ENCODE measurements around the gene CLDN4. TPM values are rescaled to one million over a fixed set of nuclear protein-coding genes. Genes with fewer than 3 reads are reported as not detected.

The CLDN4 gene
- total RNA-seq, 1 experiment from 2014 or later, result 234 TPM

DNA sequence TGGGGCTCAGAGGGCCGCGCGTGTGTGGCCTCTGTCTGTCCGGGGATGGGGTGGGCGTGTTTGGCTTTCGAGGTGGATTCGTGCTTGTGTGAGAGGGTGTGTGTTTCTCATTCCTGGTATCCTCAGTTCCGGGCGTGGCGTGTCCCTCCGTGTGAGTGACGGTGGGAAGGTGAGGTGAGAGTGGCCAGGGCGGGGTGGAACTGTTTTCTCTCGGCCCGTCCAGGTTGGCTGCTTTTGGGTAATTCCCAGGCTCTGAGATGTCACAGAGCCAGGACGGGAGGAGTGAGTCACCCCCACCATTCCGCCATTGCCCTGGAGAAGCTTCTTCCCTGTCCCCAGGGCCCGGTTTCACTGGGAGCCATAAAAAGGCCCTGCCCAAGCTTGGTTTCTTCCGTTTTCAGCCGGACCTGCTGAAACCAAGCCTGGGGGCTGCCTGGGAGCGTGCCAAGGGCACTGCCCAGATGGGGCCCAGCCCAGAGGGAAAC lies 21.3 kb upstream of the CLDN4 start:
- Histone ChIP-seq H3K4me2 (ENCODE audit: low read length) (peak overlapping the region; percentile 76), H3K4me1 (ENCODE audit: control insufficient read depth in 1 of 2, insufficient read depth in 2 of 2, low read length in 2 of 2) (peaks cover 43 to 71% of the 10 kb centered on the region in 2 experiments), H2AFZ (ENCODE audit: low read depth, low read length, poor library complexity, severe bottlenecking) (no peak overlapping the region), H3K9ac (ENCODE audit: low read length) (peak overlapping the region; percentile 65), H4K20me1 (ENCODE audit: insufficient read depth) (no peaks in the 10 kb centered on the region), H3K27me3 (ENCODE audit: insufficient read depth, low read length) (no peaks in the 10 kb centered on the region), H3K4me3 (replicated peaks in 1 of 2; ENCODE audit: low read depth in 1 of 2, low read length in 2 of 2) (peak overlapping the region; percentile 45 to 52), H3K27ac (ENCODE audit: low read depth, low read length) (peak overlapping the region; percentile 85), H3K36me3 (ENCODE audit: control insufficient read depth in 1 of 2, insufficient read depth in 2 of 2, low read length in 2 of 2) (no peaks in the 10 kb centered on the region), H3K79me2 (ENCODE audit: insufficient read depth, low read length) (no peaks in the 10 kb centered on the region), H3K9me3 (ENCODE audit: control insufficient read depth in 1 of 2, insufficient read depth in 1 of 2, low read depth in 1 of 2, low read length in 2 of 2) (no peaks in the 10 kb centered on the region), H3K9me2 (ENCODE audit: insufficient read depth) (no peaks in the 10 kb centered on the region)
- TF ChIP-seq RAD21 (IDR thresholded peaks at IDR 0.05; ENCODE audit: low read depth), result peak; percentile 27; the same call in 1 of the 2 replicates
- TF ChIP-seq JUND (IDR thresholded peaks at IDR 0.05), result peak; percentile 79
- no peak for TF ChIP-seq CEBPB (IDR thresholded peaks at IDR 0.05; ENCODE audit: low read depth)
- no peak; the same call in none of the 2 replicates for TF ChIP-seq CBX3 (IDR thresholded peaks at IDR 0.05; ENCODE audit: low read depth)
- no peak for TF ChIP-seq ELF1 (IDR thresholded peaks at IDR 0.05; ENCODE audit: borderline replicate concordance, low read depth)
- TF ChIP-seq FOSL1 (IDR thresholded peaks at IDR 0.05; ENCODE audit: low read depth), result peak; percentile 74
- TF ChIP-seq YY1 (IDR thresholded peaks at IDR 0.05; ENCODE audit: extremely low read depth, insufficient replicate concordance, low read depth, low read length), result peak; percentile 89
- 0 out of 2 replicates have a peak, but pooled peaks have one; percentile 9 for TF ChIP-seq ZFX (IDR thresholded peaks at IDR 0.05)
- peak; percentile 52; the same call in 1 of the 2 replicates for TF ChIP-seq MAX (IDR thresholded peaks at IDR 0.05)
- TF ChIP-seq, protein P1, sequence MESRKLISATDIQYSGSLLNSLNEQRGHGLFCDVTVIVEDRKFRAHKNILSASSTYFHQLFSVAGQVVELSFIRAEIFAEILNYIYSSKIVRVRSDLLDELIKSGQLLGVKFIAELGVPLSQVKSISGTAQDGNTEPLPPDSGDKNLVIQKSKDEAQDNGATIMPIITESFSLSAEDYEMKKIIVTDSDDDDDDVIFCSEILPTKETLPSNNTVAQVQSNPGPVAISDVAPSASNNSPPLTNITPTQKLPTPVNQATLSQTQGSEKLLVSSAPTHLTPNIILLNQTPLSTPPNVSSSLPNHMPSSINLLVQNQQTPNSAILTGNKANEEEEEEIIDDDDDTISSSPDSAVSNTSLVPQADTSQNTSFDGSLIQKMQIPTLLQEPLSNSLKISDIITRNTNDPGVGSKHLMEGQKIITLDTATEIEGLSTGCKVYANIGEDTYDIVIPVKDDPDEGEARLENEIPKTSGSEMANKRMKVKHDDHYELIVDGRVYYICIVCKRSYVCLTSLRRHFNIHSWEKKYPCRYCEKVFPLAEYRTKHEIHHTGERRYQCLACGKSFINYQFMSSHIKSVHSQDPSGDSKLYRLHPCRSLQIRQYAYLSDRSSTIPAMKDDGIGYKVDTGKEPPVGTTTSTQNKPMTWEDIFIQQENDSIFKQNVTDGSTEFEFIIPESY (IDR thresholded peaks at IDR 0.05; ENCODE audit: extremely low read depth, insufficient replicate concordance, low read length), result no peak
- peak; percentile 57 for TF ChIP-seq SP1 (IDR thresholded peaks at IDR 0.05; ENCODE audit: low read depth)
- TF ChIP-seq POLR2AphosphoS5 (IDR thresholded peaks at IDR 0.05; ENCODE audit: low read depth, low read length), result peak; percentile 63
- no peak for TF ChIP-seq EGR1 (IDR thresholded peaks at IDR 0.05; ENCODE audit: low read depth)
- no peak for TF ChIP-seq SRF (IDR thresholded peaks at IDR 0.05; ENCODE audit: low read depth)
- no peak for TF ChIP-seq EZH2 (IDR thresholded peaks at IDR 0.05)
- ChIA-PET POLR2A (interaction anchor here (1.0 to 3.9 kb wide), 9 partner anchors 11 to 75 kb away, joined by 3 to 41 read pairs (median 6); partner anchors contain the start of genes CLDN4 and METTL27), RAD21 (ENCODE audit: low non-redundant PET in 1 of 2, low total read pairs in 2 of 2, uncharacterized antibody in 2 of 2, unreplicated experiment in 2 of 2) (interaction anchor here (0.6 to 1.7 kb wide), 4 partner anchors 10 to 33 kb away, joined by 3 to 6 read pairs (median 3); no protein-coding TSS in a partner anchor), CTCF (interaction anchor here (0.7 to 1.9 kb wide), 4 partner anchors 10 to 33 kb away, joined by 3 to 6 read pairs (median 4); partner anchors contain the start of gene METTL27)
- TSS peak; percentile 53 for BruUV-seq (replicated peaks)
- intact Hi-C loops (cut with micrococcal nuclease), result loop anchor here (2.0 to 5.0 kb wide), 2 partner anchors 13 to 67 kb away; no protein-coding TSS in a partner anchor
- DNase-seq (ENCODE audit: low read depth, low spot score) (peak; percentile 67), ATAC-seq (peak; percentile 64)

All from HCT116 (cell line).